IPS-15b (cell line): ENCODE measurements around the gene TOP2B.

Experiments
- H3K27me3 ChIP-seq: one replicate; pipeline ENCODE4 v1.6.1; 2013; ENCODE audit warnings: low read length; ENCODE audit not compliant: control insufficient read depth, insufficient read depth
- H3K36me3 ChIP-seq: one replicate; pipeline ENCODE4 v1.6.1; 2013; ENCODE audit warnings: low read length; ENCODE audit not compliant: control insufficient read depth, insufficient read depth
- H3K4me1 ChIP-seq: one replicate; pipeline ENCODE4 v1.6.1; 2013; ENCODE audit warnings: mild to moderate bottlenecking, low read length; ENCODE audit not compliant: control insufficient read depth, insufficient read depth
- H3K4me3 ChIP-seq: one replicate; pipeline ENCODE4 v1.5.1; 2013; ENCODE audit warnings: low read depth, low read length
- H3K9ac ChIP-seq: one replicate; pipeline ENCODE4 v1.6.1; 2013; ENCODE audit warnings: low read depth, mild to moderate bottlenecking, low read length
- H3K9me3 ChIP-seq: one replicate; pipeline ENCODE4 v1.6.1; 2013; ENCODE audit warnings: mild to moderate bottlenecking, low read length; ENCODE audit not compliant: control insufficient read depth, insufficient read depth

TOP2B gene

DNA sequence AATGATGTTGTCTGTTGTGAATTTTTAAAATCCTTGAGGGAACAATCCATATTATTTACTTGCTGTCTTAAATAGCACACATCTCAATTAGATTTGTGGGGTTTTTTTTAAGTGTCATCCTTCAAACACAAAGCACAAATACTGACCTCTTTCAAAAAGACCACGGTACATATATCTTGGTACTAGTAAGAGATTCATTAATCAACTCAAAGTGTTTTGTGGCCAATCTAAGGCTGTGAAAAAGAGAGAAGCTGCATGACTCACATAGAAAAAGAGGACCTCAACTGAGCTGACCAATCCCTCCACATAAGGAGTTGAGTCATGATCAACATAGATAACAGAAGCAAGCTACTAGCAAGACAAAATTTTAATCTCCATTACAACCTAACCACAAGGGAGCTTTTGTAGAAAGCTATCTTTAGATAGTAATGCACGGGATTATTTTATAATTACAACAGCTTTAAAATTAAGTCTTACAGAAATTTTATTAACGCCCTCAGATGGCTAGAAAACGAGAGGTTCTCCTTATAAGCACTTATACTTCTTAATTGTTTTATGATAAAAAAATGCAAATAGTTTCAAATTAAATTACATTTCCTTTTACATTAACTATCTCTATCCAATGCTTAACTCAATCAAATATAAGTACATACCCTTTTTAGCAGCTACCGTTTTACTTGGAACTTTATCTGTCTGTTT, 60.5 kb downstream of the TOP2B start:
- no peak overlapping the region for H3K9ac ChIP-seq
- H3K27me3 ChIP-seq = no peaks in the 10 kb centered on the region
- no peaks in the 10 kb centered on the region for H3K4me1 ChIP-seq
- H3K9me3 ChIP-seq = no peaks in the 10 kb centered on the region
- H3K4me3 ChIP-seq = no peak overlapping the region
- H3K36me3 ChIP-seq = no peaks in the 10 kb centered on the region

DNA sequence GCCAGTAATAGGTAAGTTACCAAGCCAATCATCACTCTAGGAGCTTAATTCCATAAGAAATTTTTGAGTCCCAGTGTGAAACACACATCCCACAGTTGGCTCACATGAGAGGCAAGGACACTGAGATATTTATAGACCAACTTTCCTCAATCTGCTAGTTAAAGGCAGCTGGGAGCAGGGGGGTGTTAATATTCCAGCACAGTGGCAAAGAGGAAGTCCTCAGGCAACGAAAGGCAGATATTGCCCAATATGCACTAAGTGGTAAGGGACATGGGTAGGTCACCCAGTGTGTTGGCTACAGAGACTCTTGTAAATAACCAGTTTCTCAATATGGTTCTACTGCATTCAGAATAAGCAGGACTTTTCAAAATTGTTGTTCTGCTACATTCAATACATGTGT, 61.0 kb downstream of the TOP2B start:
- no peak overlapping the region for H3K9ac ChIP-seq
- no peaks in the 10 kb centered on the region for H3K27me3 ChIP-seq
- H3K9me3 ChIP-seq = no peaks in the 10 kb centered on the region
- no peak overlapping the region for H3K4me3 ChIP-seq
- no peaks in the 10 kb centered on the region for H3K4me1 ChIP-seq
- H3K36me3 ChIP-seq = no peaks in the 10 kb centered on the region

DNA sequence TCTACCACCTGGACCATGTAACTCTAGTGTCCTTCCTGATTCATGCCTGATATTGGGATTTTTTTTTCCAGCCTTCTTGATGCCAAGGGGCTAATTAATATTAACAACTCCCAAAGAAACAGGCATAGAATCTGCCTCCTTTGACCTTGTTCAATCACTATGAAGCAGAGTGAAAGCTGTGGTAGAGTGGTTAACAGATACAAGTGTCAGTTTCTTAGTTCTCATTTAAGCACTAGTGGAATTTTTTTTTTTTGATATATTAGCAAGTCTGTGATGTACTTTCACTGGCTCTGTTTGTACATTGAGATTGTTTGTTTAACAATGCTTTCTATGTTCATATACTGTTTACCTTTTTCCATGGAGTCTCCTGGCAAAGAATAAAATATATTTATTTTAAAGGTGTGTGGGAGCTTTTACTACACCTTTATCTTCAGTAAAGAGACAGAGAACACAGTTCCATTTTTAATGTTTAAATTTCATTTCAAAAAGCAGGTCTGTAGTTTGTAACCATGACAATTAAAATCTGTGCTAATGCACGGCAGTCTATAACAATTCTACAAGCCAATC, 67.1 kb downstream of the TOP2B start:
- Histone ChIP-seq H3K4me1 (peaks cover 3% of the 10 kb centered on the region), H3K27me3 (no peaks in the 10 kb centered on the region), H3K9ac (no peak overlapping the region), H3K4me3 (no peak overlapping the region), H3K36me3 (no peaks in the 10 kb centered on the region), H3K9me3 (no peaks in the 10 kb centered on the region)

DNA sequence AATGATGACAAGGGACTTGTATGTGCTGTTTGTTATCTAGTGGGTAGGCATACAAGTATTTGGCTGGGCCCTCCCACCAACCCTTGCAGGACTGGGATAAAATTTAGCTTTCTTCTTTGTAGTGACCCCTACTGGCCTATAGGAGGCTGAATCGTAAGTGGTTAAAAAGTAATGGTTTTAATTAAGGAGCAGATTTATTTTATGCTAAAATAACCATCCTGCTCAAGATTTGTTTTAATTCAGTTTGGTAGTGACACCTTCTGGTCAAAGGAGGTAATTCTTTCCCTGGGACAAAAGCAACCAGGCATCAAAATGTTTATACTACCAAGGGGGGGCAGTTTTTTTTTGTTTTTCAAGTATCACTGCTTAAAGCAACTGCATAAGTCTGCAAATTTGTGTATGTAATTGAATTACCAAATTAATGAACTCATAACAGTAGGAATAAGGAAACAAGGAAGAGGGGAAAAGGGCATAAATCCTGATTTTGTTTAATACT, 70.7 kb downstream of the TOP2B start:
- H3K27me3 ChIP-seq = no peaks in the 10 kb centered on the region
- no peaks in the 10 kb centered on the region for H3K36me3 ChIP-seq
- H3K4me3 ChIP-seq = no peak overlapping the region

DNA sequence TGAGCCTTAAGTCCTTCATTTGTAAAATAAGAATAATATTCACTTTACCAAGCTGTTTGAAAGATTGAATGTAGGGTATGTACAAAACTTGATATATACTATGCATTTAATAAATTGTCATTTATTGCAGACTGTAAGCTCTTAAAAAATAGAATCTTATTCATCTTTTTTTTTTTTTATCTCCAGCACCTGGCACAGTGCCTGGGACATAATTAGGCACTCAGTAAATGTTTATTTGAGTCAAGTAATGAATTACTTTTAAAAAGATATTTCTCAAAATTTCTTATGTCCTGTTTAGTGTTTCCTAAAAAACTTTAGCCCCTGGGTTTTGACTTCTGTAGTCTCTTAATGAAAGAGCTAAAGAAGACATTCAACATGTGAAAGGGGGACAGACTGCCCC, 71.7 kb downstream of the TOP2B start:
- Histone ChIP-seq H3K9me3 (no peaks in the 10 kb centered on the region), H3K4me3 (no peak overlapping the region), H3K4me1 (peaks cover 8% of the 10 kb centered on the region), H3K9ac (no peak overlapping the region), H3K27me3 (no peaks in the 10 kb centered on the region), H3K36me3 (no peaks in the 10 kb centered on the region)

More for the DNA sequence above, 70.7 kb downstream of the TOP2B start:
- Histone ChIP-seq H3K4me1 (peaks cover 8% of the 10 kb centered on the region), H3K9ac (no peak overlapping the region), H3K9me3 (no peaks in the 10 kb centered on the region)

DNA sequence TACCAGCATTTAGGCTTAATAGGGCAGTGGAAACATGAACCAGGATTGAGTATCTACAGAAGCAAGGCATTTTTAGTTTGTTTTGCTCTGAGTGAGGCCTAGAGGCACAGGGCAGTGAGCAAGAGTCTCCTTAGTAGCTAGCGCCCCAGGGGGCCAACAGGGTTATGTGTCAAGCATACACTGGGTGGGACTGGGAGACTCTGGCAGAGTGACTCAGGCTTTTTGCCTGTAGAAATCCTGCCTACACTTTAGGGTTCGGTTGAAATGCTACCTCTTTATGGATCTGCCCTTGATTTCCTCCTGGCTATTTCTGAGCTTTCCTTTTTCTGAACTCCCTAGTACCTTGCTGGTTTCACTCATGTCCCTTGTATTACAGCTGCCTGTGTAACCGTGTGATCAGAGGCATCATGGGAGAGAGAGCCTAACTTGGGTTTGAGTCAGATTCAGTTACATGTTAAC, 72.2 kb downstream of the TOP2B start:
- H3K4me1 ChIP-seq = peaks cover 8% of the 10 kb centered on the region
- no peaks in the 10 kb centered on the region for H3K9me3 ChIP-seq
- H3K9ac ChIP-seq = no peak overlapping the region
- H3K27me3 ChIP-seq = no peaks in the 10 kb centered on the region
- H3K36me3 ChIP-seq = no peaks in the 10 kb centered on the region
- H3K4me3 ChIP-seq = no peak overlapping the region

DNA sequence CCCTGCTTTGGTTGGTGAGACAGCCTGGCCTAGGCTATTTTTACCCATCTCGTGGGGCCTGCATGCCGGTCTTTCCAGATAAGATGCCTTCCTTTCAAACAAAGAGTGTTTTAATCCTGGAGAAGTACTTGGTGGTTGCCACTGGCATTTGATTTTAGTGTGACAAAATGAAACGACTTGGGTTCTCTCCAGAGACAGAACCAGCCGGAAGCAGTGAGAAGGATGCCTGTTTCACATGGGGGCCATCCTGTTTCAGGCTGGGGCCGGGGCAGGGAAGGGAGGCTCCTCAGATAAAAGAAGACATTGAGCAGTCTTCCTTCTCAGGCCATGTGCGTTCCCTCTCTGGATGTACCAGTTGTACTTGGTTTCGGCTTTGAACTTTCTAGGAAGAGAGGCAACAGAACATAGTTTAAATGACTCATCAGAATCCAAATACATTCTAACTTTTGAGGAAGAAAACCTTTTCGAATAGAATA, 74.9 kb downstream of the TOP2B start:
- Histone ChIP-seq H3K27me3 (no peaks in the 10 kb centered on the region), H3K9me3 (no peaks in the 10 kb centered on the region), H3K9ac (no peak overlapping the region), H3K4me3 (no peak overlapping the region), H3K4me1 (peaks cover 8% of the 10 kb centered on the region), H3K36me3 (no peaks in the 10 kb centered on the region)

DNA sequence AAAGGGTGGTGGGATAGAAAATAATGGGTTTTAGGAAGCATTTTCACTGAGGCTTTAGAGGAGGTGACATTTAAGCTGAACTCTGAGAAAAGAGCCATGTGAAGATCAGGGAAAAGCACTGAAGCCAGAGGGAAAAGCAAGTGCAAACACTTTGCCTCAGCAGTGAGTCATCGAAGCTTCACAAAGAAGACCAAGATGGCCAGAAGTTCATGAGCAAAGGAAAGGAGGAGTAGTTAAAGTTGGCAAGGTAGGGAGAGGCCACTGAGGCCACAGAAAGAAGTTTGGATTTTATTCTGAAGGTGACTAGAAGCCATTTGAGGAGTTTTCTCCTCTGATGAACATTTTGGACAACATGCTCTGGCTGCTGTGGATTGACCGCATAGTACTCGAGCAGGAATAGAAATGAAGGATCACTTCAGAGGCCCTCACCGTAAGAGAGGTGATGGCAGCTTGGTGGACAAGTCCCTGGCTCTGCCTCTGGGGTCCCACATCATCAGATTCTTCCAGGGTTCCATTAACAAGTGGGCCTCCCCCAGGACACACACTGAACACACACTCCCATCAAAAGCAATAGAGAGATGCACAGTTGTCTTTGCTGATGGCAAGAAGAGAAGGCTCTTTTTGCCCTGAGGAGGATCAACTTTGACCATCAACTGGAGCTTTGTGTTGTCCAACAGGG, 75.5 kb downstream of the TOP2B start:
- Histone ChIP-seq H3K36me3 (no peaks in the 10 kb centered on the region), H3K27me3 (no peaks in the 10 kb centered on the region), H3K9me3 (no peaks in the 10 kb centered on the region), H3K9ac (no peak overlapping the region), H3K4me1 (peaks cover 8% of the 10 kb centered on the region), H3K4me3 (no peak overlapping the region)

DNA sequence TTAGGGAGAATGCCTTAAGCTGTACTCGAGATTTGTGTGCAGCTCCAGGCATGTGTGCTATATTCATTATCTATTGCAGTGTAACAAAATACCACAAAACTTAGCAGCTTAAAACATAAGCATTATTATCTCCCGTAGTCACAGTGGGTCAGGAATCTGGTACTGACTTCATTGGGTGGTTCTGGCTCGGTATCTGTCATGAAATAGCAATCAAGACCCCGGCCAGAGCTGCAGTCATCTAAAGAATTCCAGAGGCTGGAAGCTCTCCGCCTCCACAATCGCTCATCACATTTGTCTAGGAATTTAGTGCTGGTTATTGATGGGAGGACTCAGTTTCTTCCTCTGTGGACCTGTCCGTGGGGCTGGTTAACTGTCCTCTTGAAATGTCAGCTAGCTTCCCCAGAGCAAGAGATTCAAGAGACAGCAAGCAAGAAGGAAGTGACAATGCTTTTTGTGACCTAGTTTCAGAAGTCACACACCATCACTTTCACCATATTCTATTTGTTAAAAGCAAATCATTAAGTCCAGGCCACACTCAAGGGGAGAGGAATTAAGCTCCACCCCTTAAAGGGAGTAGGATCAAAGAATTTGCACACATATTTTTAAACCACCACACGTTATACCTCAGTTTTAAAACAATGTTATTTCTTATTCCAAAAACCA, 76.1 kb downstream of the TOP2B start:
- H3K36me3 ChIP-seq = no peaks in the 10 kb centered on the region
- H3K27me3 ChIP-seq = no peaks in the 10 kb centered on the region
- H3K4me3 ChIP-seq = no peak overlapping the region
- no peaks in the 10 kb centered on the region for H3K9me3 ChIP-seq
- no peak overlapping the region for H3K9ac ChIP-seq
- peaks cover 8% of the 10 kb centered on the region for H3K4me1 ChIP-seq

DNA sequence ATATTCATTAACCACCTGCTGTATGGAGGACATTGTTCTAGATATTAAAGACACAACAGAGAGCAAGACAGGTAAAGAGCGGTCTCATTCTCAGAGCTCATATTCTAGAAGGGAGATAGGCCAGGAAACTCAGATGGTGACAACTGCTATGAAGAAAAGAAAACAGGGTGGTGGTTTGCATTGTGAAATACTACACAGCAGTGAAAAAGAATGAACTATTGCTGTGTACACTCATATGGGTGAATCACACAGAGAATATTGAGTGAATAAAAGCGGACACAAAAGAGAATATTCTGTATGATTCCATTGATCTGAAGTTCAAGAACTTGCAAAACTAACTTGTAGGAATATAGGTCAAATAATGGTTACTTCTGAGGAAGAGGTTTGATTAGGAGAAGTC, 76.7 kb downstream of the TOP2B start:
- Histone ChIP-seq H3K4me1 (peaks cover 8% of the 10 kb centered on the region), H3K9me3 (no peaks in the 10 kb centered on the region)

DNA sequence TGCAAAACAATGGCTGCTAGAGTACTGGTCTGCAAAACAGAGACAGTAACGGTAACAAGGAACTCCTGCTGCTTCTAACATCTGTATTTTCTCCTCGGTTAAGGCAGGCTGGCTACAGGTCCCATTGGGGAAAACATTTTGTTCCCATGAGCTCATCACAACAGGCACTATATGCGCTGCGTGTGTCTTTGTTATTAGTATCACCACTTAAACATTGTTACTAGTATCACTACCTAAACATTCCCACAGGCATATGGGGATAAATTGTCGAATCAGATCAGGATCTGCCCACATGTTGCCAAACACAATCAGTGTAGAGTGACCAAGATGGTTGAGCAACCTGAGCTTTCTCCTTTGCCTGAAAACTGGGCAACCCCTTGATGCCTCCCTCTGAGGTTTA, 77.2 kb downstream of the TOP2B start:
- Histone ChIP-seq H3K4me1 (peaks cover 4% of the 10 kb centered on the region), H3K4me3 (no peak overlapping the region), H3K9me3 (no peaks in the 10 kb centered on the region), H3K27me3 (no peaks in the 10 kb centered on the region), H3K9ac (no peak overlapping the region), H3K36me3 (no peaks in the 10 kb centered on the region)

More for the DNA sequence above, 76.7 kb downstream of the TOP2B start:
- Histone ChIP-seq H3K36me3 (no peaks in the 10 kb centered on the region), H3K4me3 (no peak overlapping the region), H3K27me3 (no peaks in the 10 kb centered on the region), H3K9ac (no peak overlapping the region)
